Astrocyte of the cerebellum (primary cell): Measurements from ENCODE around the gene MLIP.
A peak's percentile ranks its signal among the peaks of the same experiment; 100 is the strongest.

Source experiments
- DNase-seq: peaks from one replicate; pipeline ENCODE4 v3.0.0-alpha.2; 2011; ENCODE audit warnings: low read depth
- H3K4me3 ChIP-seq: 2 replicates; pipeline ENCODE4 v1.5.1; 2011; ENCODE audit warnings: mild to moderate bottlenecking, low read depth, low read length, moderate library complexity
- in situ Hi-C: cut with HindIII; loops from 2 replicates; pipeline ENCODE4 v1.10.0; 2017; ENCODE audit warnings: low sequenced_read_pairs
- TF ChIP-seq, protein P1 (sequence below): IDR thresholded peaks from 2 replicates; pipeline ENCODE4 v1.5.1; 2012; ENCODE audit warnings: low read length, low read depth, moderate library complexity, mild to moderate bottlenecking; ENCODE audit errors: missing control alignments

The MLIP gene

GRCh38 chr6:54085047-54085446 lies 26.2 kb upstream of the MLIP start:
- H3K4me3 ChIP-seq, result no peak overlapping the region
- in situ Hi-C loops, result no loop called here
- TF ChIP-seq, protein P1, sequence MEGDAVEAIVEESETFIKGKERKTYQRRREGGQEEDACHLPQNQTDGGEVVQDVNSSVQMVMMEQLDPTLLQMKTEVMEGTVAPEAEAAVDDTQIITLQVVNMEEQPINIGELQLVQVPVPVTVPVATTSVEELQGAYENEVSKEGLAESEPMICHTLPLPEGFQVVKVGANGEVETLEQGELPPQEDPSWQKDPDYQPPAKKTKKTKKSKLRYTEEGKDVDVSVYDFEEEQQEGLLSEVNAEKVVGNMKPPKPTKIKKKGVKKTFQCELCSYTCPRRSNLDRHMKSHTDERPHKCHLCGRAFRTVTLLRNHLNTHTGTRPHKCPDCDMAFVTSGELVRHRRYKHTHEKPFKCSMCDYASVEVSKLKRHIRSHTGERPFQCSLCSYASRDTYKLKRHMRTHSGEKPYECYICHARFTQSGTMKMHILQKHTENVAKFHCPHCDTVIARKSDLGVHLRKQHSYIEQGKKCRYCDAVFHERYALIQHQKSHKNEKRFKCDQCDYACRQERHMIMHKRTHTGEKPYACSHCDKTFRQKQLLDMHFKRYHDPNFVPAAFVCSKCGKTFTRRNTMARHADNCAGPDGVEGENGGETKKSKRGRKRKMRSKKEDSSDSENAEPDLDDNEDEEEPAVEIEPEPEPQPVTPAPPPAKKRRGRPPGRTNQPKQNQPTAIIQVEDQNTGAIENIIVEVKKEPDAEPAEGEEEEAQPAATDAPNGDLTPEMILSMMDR, result no peak
- DNase-seq, result no peak

GRCh38 chr6:54085541-54085940 lies 25.7 kb upstream of the MLIP start:
- TF ChIP-seq, protein P1, result no peak
- peak; percentile 27 for DNase-seq
- in situ Hi-C loops, result no loop called here
- no peak overlapping the region for H3K4me3 ChIP-seq

GRCh38 chr6:54086439-54086838 lies 24.8 kb upstream of the MLIP start:
- in situ Hi-C loops, result no loop called here
- TF ChIP-seq, protein P1, result no peak
- no peak for DNase-seq
- H3K4me3 ChIP-seq, result no peak overlapping the region

GRCh38 chr6:54087721-54088120 lies 23.5 kb upstream of the MLIP start:
- no peak overlapping the region for H3K4me3 ChIP-seq
- TF ChIP-seq, protein P1, result no peak
- in situ Hi-C loops, result no loop called here
- no peak for DNase-seq

GRCh38 chr6:54093326-54093948 lies 17.8 kb upstream of the MLIP start:
- DNase-seq, result no peak
- TF ChIP-seq, protein P1, result no peak
- H3K4me3 ChIP-seq, result no peak overlapping the region
- in situ Hi-C loops, result no loop called here

- in situ Hi-C loops, result no loop called here
- no peak for DNase-seq
- H3K4me3 ChIP-seq, result no peak overlapping the region
- TF ChIP-seq, protein P1, result no peak
These were observed 16.9 kb upstream of the MLIP start for GRCh38 chr6:54094293-54094692.
